HG02970 (cell line): ENCODE results near the gene FRMD4A.
"Not testable (repeated sequence)": the region's sequence is repeated elsewhere in the genome, so short reads cannot be mapped to it uniquely, and the experiment has no call there.

Experiments used
- ATAC-seq: cut with Tn5 transposase; IDR thresholded peaks from one replicate; pipeline ENCODE4 v1.9.1; 2021; ENCODE audit warnings: mild to moderate bottlenecking, moderate library complexity, moderate number of reproducible peaks; ENCODE audit not compliant: unreplicated experiment, low FRiP score

The FRMD4A gene

GRCh38 chr10:14244147-14244546 is 86.6 kb downstream of the FRMD4A start:
- ATAC-seq: no peak

- ATAC-seq: no peak
Observed at GRCh38 chr10:14243221-14243620, 87.5 kb downstream of the FRMD4A start.

GRCh38 chr10:14241196-14241595 is 89.5 kb downstream of the FRMD4A start:
- ATAC-seq: no peak

- ATAC-seq: no peak
Observed at GRCh38 chr10:14240253-14241189, 90.2 kb downstream of the FRMD4A start.

GRCh38 chr10:14238659-14239058 is 92.1 kb downstream of the FRMD4A start:
- ATAC-seq: not testable (repeated sequence)

- no peak for ATAC-seq
Observed at GRCh38 chr10:14236341-14236740, 94.4 kb downstream of the FRMD4A start.

GRCh38 chr10:14235566-14236195 is 95.0 kb downstream of the FRMD4A start:
- ATAC-seq: no peak

GRCh38 chr10:14233566-14233965 is 97.2 kb downstream of the FRMD4A start:
- ATAC-seq: no peak

- ATAC-seq: not testable (repeated sequence)
Observed at GRCh38 chr10:14228798-14229197, 101.9 kb downstream of the FRMD4A start.

GRCh38 chr10:14225379-14225778 is 105.3 kb downstream of the FRMD4A start:
- ATAC-seq: no peak

GRCh38 chr10:14220026-14220425 is 110.7 kb downstream of the FRMD4A start:
- ATAC-seq: no peak

- ATAC-seq: no peak
Observed at GRCh38 chr10:14219411-14219810, 111.3 kb downstream of the FRMD4A start.

- no peak for ATAC-seq
Observed at GRCh38 chr10:14215641-14216040, 115.1 kb downstream of the FRMD4A start.

GRCh38 chr10:14213703-14214102 is 117.0 kb downstream of the FRMD4A start:
- ATAC-seq: not testable (repeated sequence)

GRCh38 chr10:14211610-14212009 is 119.1 kb downstream of the FRMD4A start:
- ATAC-seq: no peak

GRCh38 chr10:14208231-14208630 is 122.5 kb downstream of the FRMD4A start:
- no peak for ATAC-seq

GRCh38 chr10:14205233-14205632 is 125.5 kb downstream of the FRMD4A start:
- no peak for ATAC-seq

- ATAC-seq: no peak
Observed at GRCh38 chr10:14200698-14201544, 129.8 kb downstream of the FRMD4A start.

- not testable (repeated sequence) for ATAC-seq
Observed at GRCh38 chr10:14199098-14199497, 131.6 kb downstream of the FRMD4A start.

- no peak for ATAC-seq
Observed at GRCh38 chr10:14198078-14198477, 132.6 kb downstream of the FRMD4A start.

- no peak for ATAC-seq
Observed at GRCh38 chr10:14196113-14196512, 134.6 kb downstream of the FRMD4A start.
